ENCODE measurements around the gene LGALS7B. TPM values are rescaled to one million over a fixed set of nuclear protein-coding genes. Genes with fewer than 3 reads are reported as not detected.

The LGALS7B gene
- total RNA-seq, 1 donor from 2014 or later, result not detected

DNA sequence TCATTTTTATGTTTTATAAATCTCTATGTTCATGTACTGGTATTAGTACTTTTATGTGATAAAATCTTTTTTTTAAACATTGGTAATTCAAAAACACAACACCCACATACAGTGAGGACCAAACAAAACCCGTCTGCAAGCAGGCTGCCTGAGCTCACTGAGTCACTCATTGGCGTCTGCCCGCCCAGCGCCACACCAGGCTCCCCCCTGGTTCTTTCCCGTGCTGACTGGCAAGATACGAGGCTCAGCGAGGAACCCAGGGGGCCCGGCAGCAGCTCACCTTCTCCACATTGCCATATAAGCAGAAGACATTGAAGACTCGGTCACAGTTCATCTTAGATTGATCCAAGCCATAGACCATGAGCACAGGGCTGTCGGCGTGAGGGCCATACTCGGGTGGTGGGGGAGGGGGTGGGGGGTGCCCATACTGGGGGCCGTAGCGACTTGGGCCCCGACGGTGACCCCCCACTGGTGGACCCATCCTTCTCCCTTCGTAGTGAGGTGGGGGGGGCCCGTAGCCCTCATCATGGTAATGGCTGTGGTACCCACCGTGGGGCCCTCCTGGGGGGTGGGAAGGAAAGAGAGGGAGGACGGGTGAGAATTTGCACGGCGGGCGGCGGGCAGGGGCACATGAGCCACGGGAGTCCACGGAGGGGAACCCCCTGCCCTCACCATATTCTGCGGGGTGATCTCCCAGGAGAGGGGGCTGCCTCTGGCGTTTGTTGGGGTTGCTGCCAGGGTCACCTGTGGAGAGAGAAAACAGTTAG lies 51.0 kb downstream of the LGALS7B start:
- H3K4me1 Mint-ChIP-seq (ENCODE audit: unreplicated experiment), result peaks cover 5% of the 10 kb centered on the region
- H3K9me3 Mint-ChIP-seq, result no peaks in the 10 kb centered on the region
- TF ChIP-seq, protein P1, sequence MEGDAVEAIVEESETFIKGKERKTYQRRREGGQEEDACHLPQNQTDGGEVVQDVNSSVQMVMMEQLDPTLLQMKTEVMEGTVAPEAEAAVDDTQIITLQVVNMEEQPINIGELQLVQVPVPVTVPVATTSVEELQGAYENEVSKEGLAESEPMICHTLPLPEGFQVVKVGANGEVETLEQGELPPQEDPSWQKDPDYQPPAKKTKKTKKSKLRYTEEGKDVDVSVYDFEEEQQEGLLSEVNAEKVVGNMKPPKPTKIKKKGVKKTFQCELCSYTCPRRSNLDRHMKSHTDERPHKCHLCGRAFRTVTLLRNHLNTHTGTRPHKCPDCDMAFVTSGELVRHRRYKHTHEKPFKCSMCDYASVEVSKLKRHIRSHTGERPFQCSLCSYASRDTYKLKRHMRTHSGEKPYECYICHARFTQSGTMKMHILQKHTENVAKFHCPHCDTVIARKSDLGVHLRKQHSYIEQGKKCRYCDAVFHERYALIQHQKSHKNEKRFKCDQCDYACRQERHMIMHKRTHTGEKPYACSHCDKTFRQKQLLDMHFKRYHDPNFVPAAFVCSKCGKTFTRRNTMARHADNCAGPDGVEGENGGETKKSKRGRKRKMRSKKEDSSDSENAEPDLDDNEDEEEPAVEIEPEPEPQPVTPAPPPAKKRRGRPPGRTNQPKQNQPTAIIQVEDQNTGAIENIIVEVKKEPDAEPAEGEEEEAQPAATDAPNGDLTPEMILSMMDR (conservative IDR thresholded peaks at IDR 0.05), result no peak
- H3K4me3 Mint-ChIP-seq, result no peak overlapping the region
- H3K27ac Mint-ChIP-seq, result peak overlapping the region; percentile 95
- H3K36me3 Mint-ChIP-seq, result peaks cover 56% of the 10 kb centered on the region
- DNase-seq (ENCODE audit: extremely low spot score, unreplicated experiment), result no peak
- H3K27me3 Mint-ChIP-seq, result no peaks in the 10 kb centered on the region

DNA sequence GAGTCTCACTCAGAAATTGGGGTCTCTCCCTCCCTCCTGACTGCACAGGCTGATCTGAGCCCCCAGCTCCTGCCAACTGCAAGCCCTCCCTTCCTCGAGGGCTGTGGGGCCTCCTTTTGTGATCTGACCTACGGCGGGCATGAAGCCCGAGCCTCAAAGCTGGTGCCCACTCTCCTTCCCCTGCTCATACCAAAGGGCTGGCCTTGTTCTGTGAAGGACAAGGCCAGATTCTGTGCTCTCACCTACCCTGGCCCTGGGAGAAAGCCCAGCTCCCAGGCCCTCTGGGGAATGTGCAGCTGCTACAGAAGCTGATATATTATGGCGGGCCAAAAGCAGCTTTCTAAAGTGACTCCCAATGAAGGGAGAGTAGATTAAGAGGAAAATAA lies 51.6 kb downstream of the LGALS7B start:
- Mint-ChIP-seq H3K27ac (peak overlapping the region; percentile 46), H3K36me3 (peaks cover 60% of the 10 kb centered on the region)
- no peak for DNase-seq (ENCODE audit: extremely low spot score, unreplicated experiment)

More for the DNA sequence above, 51.6 kb downstream of the LGALS7B start:
- TF ChIP-seq, protein P1 (conservative IDR thresholded peaks at IDR 0.05), result no peak
- Mint-ChIP-seq H3K4me1 (ENCODE audit: unreplicated experiment) (peaks cover 5% of the 10 kb centered on the region), H3K9me3 (no peaks in the 10 kb centered on the region), H3K4me3 (no peak overlapping the region), H3K27me3 (no peaks in the 10 kb centered on the region)

Other genes starting within 250 kb of the LGALS7B start
- 2.4 and 16.8 TPM in 2 replicates for gene MAP4K1, start 171.2 kb upstream of the LGALS7B start, total RNA-seq (ENCODE audit: low replicate concordance)
- gene EIF3K, start 170.0 kb upstream of the LGALS7B start, total RNA-seq (ENCODE audit: low replicate concordance), result 274 and 310 TPM in 2 replicates
- gene ACTN4, start 141.6 kb upstream of the LGALS7B start, total RNA-seq (ENCODE audit: low replicate concordance), result 475 and 776 TPM in 2 replicates
- gene CAPN12, start 44.7 kb upstream of the LGALS7B start, total RNA-seq (ENCODE audit: low replicate concordance), result 3.0 and 4.5 TPM in 2 replicates
- gene LGALS7, start 15.7 kb upstream of the LGALS7B start, total RNA-seq (ENCODE audit: low replicate concordance), result 1.8 and 1.9 TPM in 2 replicates
- 33.4 and 104 TPM in 2 replicates for gene LGALS4, start 23.7 kb downstream of the LGALS7B start, total RNA-seq (ENCODE audit: low replicate concordance)
- gene ECH1, start 42.6 kb downstream of the LGALS7B start, total RNA-seq (ENCODE audit: low replicate concordance), result 134 and 142 TPM in 2 replicates
- 338 and 451 TPM in 2 replicates for gene HNRNPL, start 60.8 kb downstream of the LGALS7B start, total RNA-seq (ENCODE audit: low replicate concordance)
- 1.7 and 3.4 TPM in 2 replicates for gene RINL, start 89.1 kb downstream of the LGALS7B start, total RNA-seq (ENCODE audit: low replicate concordance)
- 43.7 and 46.0 TPM in 2 replicates for gene SIRT2, start 110.4 kb downstream of the LGALS7B start, total RNA-seq (ENCODE audit: low replicate concordance)
- 13.7 and 21.1 TPM in 2 replicates for gene NFKBIB, start 110.8 kb downstream of the LGALS7B start, total RNA-seq (ENCODE audit: low replicate concordance)
- 0.55 and 1.2 TPM in 2 replicates for gene CCER2, start 123.0 kb downstream of the LGALS7B start, total RNA-seq (ENCODE audit: low replicate concordance)
- gene SARS2, start 141.6 kb downstream of the LGALS7B start, total RNA-seq (ENCODE audit: low replicate concordance), result 29.4 and 32.3 TPM in 2 replicates
- 45.6 and 58.0 TPM in 2 replicates for gene MRPS12, start 141.7 kb downstream of the LGALS7B start, total RNA-seq (ENCODE audit: low replicate concordance)
- 10.6 and 26.0 TPM in 2 replicates for gene FBXO17, start 186.5 kb downstream of the LGALS7B start, total RNA-seq (ENCODE audit: low replicate concordance)
- 8.2 and 10.1 TPM in 2 replicates for gene FBXO27, start 243.3 kb downstream of the LGALS7B start, total RNA-seq (ENCODE audit: low replicate concordance)